A549 (cell line): ENCODE results near the gene ZDHHC19. TPM values are rescaled to one million over a fixed set of nuclear protein-coding genes. Genes with fewer than 3 reads are reported as not detected.

Source experiments
- ATAC-seq, 2 experiments: fragments of 200-7000 bp in 1 of 2; fragments of >200 bp in 1 of 2; cut with Nextera tagmentation in 1 of 2; cut with Tn5 transposase in 1 of 2; 3 replicates each; pipeline versions ENCODE4 v1.8.0 to v1.9.1; 2018 to 2020; ENCODE audit warnings: mild to moderate bottlenecking in 1 of 2, moderate library complexity in 1 of 2
- CTCF ChIA-PET: fragments of 300-600 bp; sonication (Branson Sonifier 250); formaldehyde crosslinking; extraction: SDS; loops from one replicate; lab custom pipeline; 2021; ENCODE audit warnings: antibody characterized with exemption, inconsistent platforms; lab: Yijun Ruan, JAX
- POLR2A ChIA-PET: fragments of 350-600 bp; formaldehyde crosslinking; extraction: SDS; loops from one replicate; lab custom pipeline; 2021; ENCODE audit warnings: antibody characterized with exemption, inconsistent platforms; lab: Yijun Ruan, JAX
- DNase-seq, 2 experiments: peaks; one replicate each; pipeline versions ENCODE4 v3.0.0 to v3.0.0-alpha.2; 2011 to 2016; ENCODE audit warnings: low read depth in 1 of 2, low spot score in 1 of 2
- FAIRE-seq: peaks from 2 replicates; lab custom pipeline; 2011; peaks lifted over from hg19 to GRCh38; lab: Jason Lieb, UNC
- H3K27ac ChIP-seq, 2 experiments: fragments of >200 bp; sonication (Bioruptor Twin); formaldehyde crosslinking; 3 replicates each; pipeline ENCODE4 v1.5.1; 2016 to 2017
- H3K4me1 ChIP-seq: fragments of >200 bp; sonication (Bioruptor Twin); formaldehyde crosslinking; 3 replicates; pipeline ENCODE4 v1.6.1; 2016
- H3K4me2 ChIP-seq: fragments of >200 bp; sonication (Bioruptor Twin); formaldehyde crosslinking; 3 replicates; pipeline ENCODE4 v1.6.1; 2016
- H3K4me3 ChIP-seq: fragments of >200 bp; sonication (Bioruptor Twin); formaldehyde crosslinking; 3 replicates; pipeline ENCODE4 v1.5.1; 2016
- H3K9me3 ChIP-seq: fragments of >200 bp; sonication (Bioruptor Twin); formaldehyde crosslinking; 3 replicates; pipeline ENCODE4 v1.6.1; 2016
- BCL3 ChIP-seq: fragments of >200 bp; sonication (Bioruptor Twin); formaldehyde crosslinking; IDR thresholded peaks from 3 replicates; pipeline ENCODE4 v1.6.1; 2016
- CBX2 ChIP-seq: fragments of 200-600 bp; sonication (generic); IDR thresholded peaks from 2 replicates; pipeline ENCODE4 v1.6.1; 2016; ENCODE audit warnings: low read depth, mild to moderate bottlenecking, borderline replicate concordance
- CBX8 ChIP-seq: fragments of 200-600 bp; sonication (generic); IDR thresholded peaks from 2 replicates; pipeline ENCODE4 v1.6.1; 2016
- CHD2 ChIP-seq: fragments of 150-350 bp; IDR thresholded peaks from 2 replicates; pipeline ENCODE4 v1.6.1; 2014; ENCODE audit warnings: low read length; ENCODE audit not compliant: partially characterized antibody
- E2F6 ChIP-seq: IDR thresholded peaks from 2 replicates; pipeline ENCODE4 v1.6.1; 2012; ENCODE audit warnings: low read depth, borderline replicate concordance
- EHF ChIP-seq: fragments of 250-450 bp; sonication (Bioruptor Pico); IDR thresholded peaks from 2 replicates; pipeline ENCODE4 v1.5.0; 2020; ENCODE audit warnings: mild to moderate bottlenecking
- EP300 ChIP-seq, 2 experiments: fragments of >200 bp; sonication (Bioruptor Twin); formaldehyde crosslinking; IDR thresholded peaks; 2 replicates in 1 of 2; 3 replicates in 1 of 2; pipeline ENCODE4 v1.6.1; 2016 to 2017
- FOSB ChIP-seq: fragments of 250-450 bp; sonication (Bioruptor Pico); IDR thresholded peaks from 2 replicates; pipeline ENCODE4 v1.5.0; 2020; ENCODE audit warnings: mild to moderate bottlenecking, moderate library complexity
- HES2 ChIP-seq: fragments of >200 bp; sonication (Bioruptor Twin); formaldehyde crosslinking; IDR thresholded peaks from 2 replicates; pipeline ENCODE4 v1.6.1; 2016
- HOXA7 ChIP-seq: fragments of 250-450 bp; sonication (Bioruptor Pico); IDR thresholded peaks from 2 replicates; pipeline ENCODE4 v1.5.0; 2020; ENCODE audit warnings: mild to moderate bottlenecking, moderate library complexity
- HOXB13 ChIP-seq: fragments of 250-450 bp; sonication (Bioruptor Pico); IDR thresholded peaks from 2 replicates; pipeline ENCODE4 v1.5.0; 2020; ENCODE audit warnings: low read depth, mild to moderate bottlenecking, moderate library complexity
- JUNB ChIP-seq: fragments of >200 bp; sonication (Bioruptor Twin); formaldehyde crosslinking; IDR thresholded peaks from 2 replicates; pipeline ENCODE4 v1.6.1; 2016
- MAFK ChIP-seq: fragments of 450-650 bp; IDR thresholded peaks from 2 replicates; pipeline ENCODE4 v1.6.1; 2014; ENCODE audit not compliant: partially characterized antibody
- MAZ ChIP-seq: fragments of 150-350 bp; IDR thresholded peaks from 2 replicates; pipeline ENCODE4 v1.6.1; 2014; ENCODE audit warnings: antibody characterized with exemption, low read depth, low read length, borderline replicate concordance
- NFE2L2 ChIP-seq: fragments of 150-350 bp; conservative IDR thresholded peaks from 2 replicates; pipeline ENCODE4 v1.6.1; 2014; ENCODE audit warnings: low read length
- NR3C1 ChIP-seq: fragments of >200 bp; sonication (Bioruptor Twin); formaldehyde crosslinking; IDR thresholded peaks from 3 replicates; pipeline ENCODE4 v1.6.1; 2017
- POLR2A ChIP-seq: IDR thresholded peaks from 2 replicates; pipeline ENCODE4 v1.6.1; 2012; ENCODE audit warnings: mild to moderate bottlenecking, low read length
- RARB ChIP-seq: fragments of 250-450 bp; sonication (Bioruptor Pico); IDR thresholded peaks from 2 replicates; pipeline ENCODE4 v1.8.0; 2021; ENCODE audit warnings: mild to moderate bottlenecking, moderate library complexity
- RNF2 ChIP-seq: fragments of 200-600 bp; sonication (generic); IDR thresholded peaks from 2 replicates; pipeline ENCODE4 v1.6.1; 2016; ENCODE audit warnings: low read depth, mild to moderate bottlenecking, antibody characterized with exemption, moderate library complexity, borderline replicate concordance
- SREBF2 ChIP-seq: fragments of 450-650 bp; IDR thresholded peaks from 2 replicates; pipeline ENCODE4 v1.6.1; 2014; ENCODE audit warnings: mild to moderate bottlenecking, moderate library complexity
- TFCP2L1 ChIP-seq: fragments of 250-450 bp; sonication (Bioruptor Pico); IDR thresholded peaks from 2 replicates; pipeline ENCODE4 v1.5.0; 2021; ENCODE audit warnings: mild to moderate bottlenecking
- TP53 ChIP-seq: fragments of 250-450 bp; sonication (Bioruptor Pico); IDR thresholded peaks from 2 replicates; pipeline ENCODE4 v1.5.0; 2021; ENCODE audit warnings: mild to moderate bottlenecking, moderate library complexity
- ZFP36 ChIP-seq: fragments of 450-650 bp; IDR thresholded peaks from 2 replicates; pipeline ENCODE4 v1.6.1; 2014; ENCODE audit warnings: borderline replicate concordance; ENCODE audit not compliant: partially characterized antibody
- ZNF302 ChIP-seq: fragments of 250-450 bp; sonication (Bioruptor Pico); IDR thresholded peaks from 2 replicates; pipeline ENCODE4 v1.9.0; 2021; ENCODE audit warnings: inconsistent platforms, mild to moderate bottlenecking, moderate library complexity
- WGBS: methylation state at CpG from one replicate; pipeline ENCODE4 v1.1.6; 2017; ENCODE audit errors: missing lambda C conversion rate; 5-methylcytosine and 5-hydroxymethylcytosine counted together
- polyA plus RNA-seq, 4 experiments: library from polyadenylated mRNA; depleted of rRNA in 3 of 4; stranded (reverse); fragments of >200 nt; fragmentation: RNase III in 1 of 4; extraction: RNeasy Plus Mini Kit Qiagen cat#74134 plus additional on column Dnase treatment in 1 of 4; gene quantifications; 2 replicates in 3 of 4; 3 replicates in 1 of 4; pipeline ENCODE4 v1.2.3, GENCODE V29; 2011 to 2017
- TF ChIP-seq, protein P1 (sequence below): IDR thresholded peaks from 2 replicates; pipeline ENCODE4 v1.6.1; 2012
- TF ChIP-seq, protein P2 (sequence below): fragments of 150-350 bp; IDR thresholded peaks from 2 replicates; pipeline ENCODE4 v1.6.1; 2014; ENCODE audit warnings: low read depth, mild to moderate bottlenecking, low read length

The ZDHHC19 gene
- polyA plus RNA-seq, 2 of the 4 experiments (the other 2 are of a cell fraction): 0.15 TPM; not detected in 1

- TF ChIP-seq, protein P1, sequence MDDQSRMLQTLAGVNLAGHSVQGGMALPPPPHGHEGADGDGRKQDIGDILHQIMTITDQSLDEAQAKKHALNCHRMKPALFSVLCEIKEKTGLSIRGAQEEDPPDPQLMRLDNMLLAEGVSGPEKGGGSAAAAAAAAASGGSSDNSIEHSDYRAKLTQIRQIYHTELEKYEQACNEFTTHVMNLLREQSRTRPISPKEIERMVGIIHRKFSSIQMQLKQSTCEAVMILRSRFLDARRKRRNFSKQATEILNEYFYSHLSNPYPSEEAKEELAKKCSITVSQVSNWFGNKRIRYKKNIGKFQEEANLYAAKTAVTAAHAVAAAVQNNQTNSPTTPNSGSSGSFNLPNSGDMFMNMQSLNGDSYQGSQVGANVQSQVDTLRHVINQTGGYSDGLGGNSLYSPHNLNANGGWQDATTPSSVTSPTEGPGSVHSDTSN: no peak
These were observed 21.1 kb upstream of the ZDHHC19 start (continued) for GRCh38 chr3:196232154-196232881.

DNA sequence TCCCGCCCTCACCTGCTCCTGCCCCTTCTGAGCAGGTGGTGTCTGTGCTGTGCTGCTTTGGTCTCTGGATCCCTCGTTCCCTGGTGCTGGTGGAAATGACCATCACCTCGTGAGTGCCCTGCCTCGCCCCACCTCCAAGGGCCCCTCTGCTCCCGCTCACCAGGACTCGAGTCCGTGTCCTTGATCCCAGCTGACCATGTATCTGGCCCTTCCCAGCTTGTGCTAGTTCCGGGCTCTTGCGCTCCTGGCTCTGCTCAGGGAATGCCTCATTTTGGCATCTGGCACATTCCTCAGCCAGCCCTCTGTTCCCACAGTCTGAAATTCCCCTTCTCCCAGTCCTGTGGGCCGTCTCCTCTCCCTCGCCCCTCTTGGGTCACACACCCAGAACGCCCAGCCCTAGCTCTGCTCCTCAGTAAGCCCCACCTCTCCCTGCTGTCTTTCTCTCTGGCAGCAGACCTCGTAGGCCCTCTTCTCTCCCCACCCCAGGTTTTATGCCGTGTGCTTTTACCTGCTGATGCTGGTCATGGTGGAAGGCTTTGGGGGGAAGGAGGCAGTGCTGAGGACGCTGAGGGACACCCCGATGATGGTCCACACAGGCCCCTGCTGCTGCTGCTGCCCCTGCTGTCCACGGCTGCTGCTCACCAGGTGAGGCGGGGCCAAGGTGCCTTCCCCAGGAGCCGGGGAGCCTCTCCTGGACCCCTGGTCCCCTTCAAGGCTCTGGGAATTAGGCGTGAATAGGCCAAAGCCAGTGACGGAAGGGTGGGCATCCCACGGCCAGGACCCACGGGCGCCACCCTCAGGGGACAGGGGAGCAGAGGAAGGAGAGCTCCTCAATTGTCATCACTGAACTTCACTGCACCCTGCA, 16.7 kb upstream of the ZDHHC19 start:
- 61% methylated on average over 23 of the region's 24 CpGs for WGBS
- Histone ChIP-seq H3K4me1 (no peaks in the 10 kb centered on the region), H3K27ac (no peak overlapping the region), H3K9me3 (no peaks in the 10 kb centered on the region), H3K4me2 (no peak overlapping the region), H3K4me3 (no peak overlapping the region)
- no peak for DNase-seq
- CTCF ChIA-PET: interaction anchor here (1.0 to 1.1 kb wide), 3 partner anchors 8 to 13 kb away, joined by 3 read pairs; no protein-coding TSS in a partner anchor
- no peak for FAIRE-seq
- TF ChIP-seq SREBF2 (no peak), CBX2 (no peak), EHF (CRISPR knock-in tag) (no peak), JUNB (no peak), HES2 (no peak), MAFK (no peak), RNF2 (no peak), ZNF302 (CRISPR knock-in tag) (no peak), TP53 (CRISPR knock-in tag) (no peak), TFCP2L1 (CRISPR knock-in tag) (no peak), CHD2 (no peak), MAZ (no peak), RARB (CRISPR knock-in tag) (no peak), EP300 (IDR thresholded peaks at IDR 0.05) (no peak), E2F6 (no peak), FOSB (CRISPR knock-in tag) (no peak), NFE2L2 (no peak), CBX8 (no peak)
- TF ChIP-seq, protein P2, sequence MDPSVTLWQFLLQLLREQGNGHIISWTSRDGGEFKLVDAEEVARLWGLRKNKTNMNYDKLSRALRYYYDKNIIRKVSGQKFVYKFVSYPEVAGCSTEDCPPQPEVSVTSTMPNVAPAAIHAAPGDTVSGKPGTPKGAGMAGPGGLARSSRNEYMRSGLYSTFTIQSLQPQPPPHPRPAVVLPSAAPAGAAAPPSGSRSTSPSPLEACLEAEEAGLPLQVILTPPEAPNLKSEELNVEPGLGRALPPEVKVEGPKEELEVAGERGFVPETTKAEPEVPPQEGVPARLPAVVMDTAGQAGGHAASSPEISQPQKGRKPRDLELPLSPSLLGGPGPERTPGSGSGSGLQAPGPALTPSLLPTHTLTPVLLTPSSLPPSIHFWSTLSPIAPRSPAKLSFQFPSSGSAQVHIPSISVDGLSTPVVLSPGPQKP: no peak
- ATAC-seq: peak; percentile 49 to 50; a peak in 4 of 6 replicates
- POLR2A ChIA-PET: no interaction called here

DNA sequence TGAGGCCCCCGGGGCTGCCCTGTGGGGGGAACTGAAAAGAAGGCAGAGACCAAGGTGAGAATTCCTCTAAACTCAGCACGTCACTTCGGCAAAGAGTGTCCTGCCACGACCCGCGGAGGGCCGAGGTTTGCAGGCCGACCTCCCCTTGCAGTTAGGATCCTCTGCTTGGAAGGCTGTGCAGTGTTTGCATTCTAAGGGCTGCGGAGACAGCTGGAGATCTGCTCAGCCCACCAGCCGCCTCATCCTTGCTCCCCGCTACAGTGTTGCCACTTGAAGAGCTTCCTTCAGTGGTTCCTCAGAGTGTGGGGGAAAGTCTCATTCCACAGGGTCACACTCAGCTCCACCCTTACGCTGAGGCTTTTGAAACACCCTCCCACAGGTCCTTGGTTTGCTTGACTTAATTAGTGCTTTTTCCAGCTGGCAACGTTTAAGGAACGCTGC, 15.9 kb upstream of the ZDHHC19 start:
- no peak for FAIRE-seq
- 88% methylated on average over 14 of the region's 14 CpGs for WGBS
- Histone ChIP-seq H3K27ac (no peak overlapping the region), H3K4me3 (no peak overlapping the region), H3K9me3 (no peaks in the 10 kb centered on the region), H3K4me2 (no peak overlapping the region), H3K4me1 (no peaks in the 10 kb centered on the region)
- CTCF ChIA-PET: interaction anchor here (0.6 to 1.1 kb wide), 3 partner anchors 9 to 291 kb away, joined by 3 to 4 read pairs (median 3); no protein-coding TSS in a partner anchor
- POLR2A ChIA-PET: no interaction called here
- no peak; a peak in 2 of 6 replicates for ATAC-seq
- DNase-seq: no peak
- TF ChIP-seq EP300 (IDR thresholded peaks at IDR 0.05) (no peak), CBX2 (no peak), JUNB (no peak), POLR2A (no peak), CHD2 (no peak), HES2 (no peak), HOXA7 (CRISPR knock-in tag) (no peak), BCL3 (no peak), HOXB13 (CRISPR knock-in tag) (no peak), FOSB (CRISPR knock-in tag) (no peak), NR3C1 (no peak), E2F6 (no peak), NFE2L2 (no peak), SREBF2 (no peak), ZFP36 (no peak)
- TF ChIP-seq, protein P1: no peak
